GM12874 (cell line): ENCODE results near the gene IGF2BP3.

ENCODE experiments used
- TF ChIP-seq, protein P1 (sequence below): IDR thresholded peaks from 2 replicates; pipeline ENCODE4 v1.5.1; 2011; ENCODE audit warnings: low read depth, mild to moderate bottlenecking, control low read depth, low read length, moderate library complexity; ENCODE audit not compliant: insufficient read depth

The IGF2BP3 gene

DNA sequence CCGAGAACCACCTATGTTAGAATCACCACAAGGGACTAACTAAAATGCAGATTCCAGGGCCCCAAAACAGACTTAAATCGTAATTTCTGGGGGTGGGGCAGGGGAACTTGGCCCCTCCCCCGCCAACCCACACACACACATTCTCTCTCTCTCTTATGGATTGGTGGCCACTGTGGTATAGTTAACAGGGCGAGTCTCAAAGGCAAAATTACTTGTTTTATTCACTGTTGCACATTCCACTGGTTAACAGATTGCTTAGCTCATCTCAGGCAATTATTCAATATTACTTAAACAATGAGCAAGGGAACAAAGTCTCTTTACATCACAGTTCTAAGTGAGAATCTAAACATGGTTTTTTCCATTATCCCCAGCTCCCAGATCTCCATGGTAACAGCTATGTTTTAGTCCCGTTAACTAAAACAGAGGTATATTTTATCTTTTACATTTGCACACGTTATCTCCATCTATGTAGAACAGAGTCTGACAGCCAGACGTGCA lies 38.5 kb downstream of the IGF2BP3 start:
- TF ChIP-seq, protein P1, sequence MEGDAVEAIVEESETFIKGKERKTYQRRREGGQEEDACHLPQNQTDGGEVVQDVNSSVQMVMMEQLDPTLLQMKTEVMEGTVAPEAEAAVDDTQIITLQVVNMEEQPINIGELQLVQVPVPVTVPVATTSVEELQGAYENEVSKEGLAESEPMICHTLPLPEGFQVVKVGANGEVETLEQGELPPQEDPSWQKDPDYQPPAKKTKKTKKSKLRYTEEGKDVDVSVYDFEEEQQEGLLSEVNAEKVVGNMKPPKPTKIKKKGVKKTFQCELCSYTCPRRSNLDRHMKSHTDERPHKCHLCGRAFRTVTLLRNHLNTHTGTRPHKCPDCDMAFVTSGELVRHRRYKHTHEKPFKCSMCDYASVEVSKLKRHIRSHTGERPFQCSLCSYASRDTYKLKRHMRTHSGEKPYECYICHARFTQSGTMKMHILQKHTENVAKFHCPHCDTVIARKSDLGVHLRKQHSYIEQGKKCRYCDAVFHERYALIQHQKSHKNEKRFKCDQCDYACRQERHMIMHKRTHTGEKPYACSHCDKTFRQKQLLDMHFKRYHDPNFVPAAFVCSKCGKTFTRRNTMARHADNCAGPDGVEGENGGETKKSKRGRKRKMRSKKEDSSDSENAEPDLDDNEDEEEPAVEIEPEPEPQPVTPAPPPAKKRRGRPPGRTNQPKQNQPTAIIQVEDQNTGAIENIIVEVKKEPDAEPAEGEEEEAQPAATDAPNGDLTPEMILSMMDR, result no peak

DNA sequence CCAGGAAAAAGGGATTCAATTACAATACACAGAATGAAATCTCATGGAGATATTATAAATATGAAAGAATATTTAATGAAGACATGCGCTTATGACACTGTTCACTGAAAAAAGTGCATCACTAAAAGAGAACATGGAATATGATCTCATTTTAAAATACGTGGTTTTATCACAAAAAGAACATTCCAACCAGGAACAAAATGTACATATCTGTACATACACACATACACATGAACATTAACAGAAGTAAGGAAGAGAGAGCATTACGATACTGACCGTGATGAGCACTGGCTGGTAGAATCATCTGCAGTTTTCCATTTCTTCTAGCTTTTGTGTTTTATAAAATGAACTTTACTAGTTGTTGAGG lies 39.4 kb downstream of the IGF2BP3 start:
- TF ChIP-seq, protein P1, result no peak

DNA sequence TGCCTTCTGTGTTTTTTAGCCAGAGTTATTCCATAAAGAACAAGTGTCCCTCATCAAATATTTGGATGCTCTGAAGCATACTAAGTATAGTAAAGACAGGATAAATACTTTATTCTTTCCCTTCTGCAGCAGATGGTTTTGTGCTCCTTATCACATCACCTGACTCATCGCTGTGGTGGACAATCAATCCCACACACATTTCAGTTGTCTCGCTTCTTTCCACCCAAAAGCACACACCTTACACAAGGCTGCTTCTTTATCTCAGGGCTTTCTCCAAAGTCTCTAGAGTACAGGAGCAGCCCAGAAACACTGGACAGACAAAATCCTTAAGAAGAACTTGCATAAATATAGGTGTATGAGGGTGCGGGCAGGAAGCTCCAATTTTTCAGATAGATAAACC lies 43.4 kb downstream of the IGF2BP3 start:
- TF ChIP-seq, protein P1, result no peak

- TF ChIP-seq, protein P1, result no peak
These were observed 47.4 kb downstream of the IGF2BP3 start for GRCh38 chr7:23422909-23423308.

DNA sequence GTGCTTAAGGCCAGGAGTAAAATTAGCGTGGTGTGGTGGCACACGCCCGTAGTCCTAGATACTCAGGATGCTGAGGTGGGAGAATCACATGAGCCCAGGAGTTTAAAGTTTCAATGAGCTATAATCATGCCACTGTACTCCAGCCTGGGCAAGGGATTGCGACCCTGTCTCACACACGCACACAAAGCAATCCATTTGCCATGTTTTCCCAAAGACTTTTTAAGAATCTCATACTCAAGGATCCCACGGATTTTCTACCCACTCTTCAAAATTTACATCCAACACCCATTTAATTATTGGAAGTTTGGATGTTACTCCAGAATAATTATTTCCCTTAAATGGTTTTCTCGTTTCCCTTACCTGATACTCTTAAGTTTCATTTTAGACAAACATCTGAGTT lies 47.9 kb downstream of the IGF2BP3 start:
- TF ChIP-seq, protein P1, result no peak

GRCh38 chr7:23419845-23420244 lies 50.4 kb downstream of the IGF2BP3 start:
- TF ChIP-seq, protein P1, result no peak

GRCh38 chr7:23419160-23419559 lies 51.1 kb downstream of the IGF2BP3 start:
- TF ChIP-seq, protein P1, result no peak
